Heart right ventricle (tissue), 16 donors: ENCODE data around the gene CAMLG. TPM values are rescaled to one million over a fixed set of nuclear protein-coding genes. Genes with fewer than 3 reads are reported as not detected.
"Not testable (repeated sequence)": the region's sequence is repeated elsewhere in the genome, so short reads cannot be mapped to it uniquely, and the experiment has no call there.

Experiments
- ATAC-seq, 8 donors: fragments of 200-7000 bp; cut with Tn5 transposase; one replicate each; pipeline ENCODE4 v1.9.1; 2020; ENCODE audit warnings: mild to moderate bottlenecking in 8 of 8, moderate library complexity in 8 of 8, moderate number of reproducible peaks in 1 of 8
- DNase-seq, 2 donors: peaks; one replicate each; pipeline ENCODE4 v3.0.0-alpha.2; 2020
- H3K27ac ChIP-seq, 10 donors: fragments of 200-600 bp; sonication (generic) in 2 of 10; one replicate each; pipeline versions ENCODE4 v1.5.0 to v1.8.0; 2020 to 2022; ENCODE audit warnings: mild to moderate bottlenecking in 3 of 10
- H3K27me3 ChIP-seq, 7 donors: fragments of 200-600 bp; one replicate each; pipeline ENCODE4 v1.8.0; 2021 to 2022; ENCODE audit warnings: mild to moderate bottlenecking in 2 of 7
- H3K36me3 ChIP-seq, 9 donors: fragments of 200-600 bp; sonication (generic) in 1 of 9; one replicate each; pipeline versions ENCODE4 v1.5.0 to v1.8.0; 2020 to 2022; ENCODE audit warnings: mild to moderate bottlenecking in 2 of 9
- H3K4me1 ChIP-seq, 9 donors: fragments of 200-600 bp; sonication (generic) in 1 of 9; one replicate each; pipeline versions ENCODE4 v1.5.0 to v1.8.0; 2020 to 2022; ENCODE audit warnings: mild to moderate bottlenecking in 4 of 9
- H3K4me3 ChIP-seq, 10 donors: fragments of 200-600 bp; sonication (generic) in 2 of 10; one replicate each; pipeline versions ENCODE4 v1.5.0 to v1.8.0; 2020 to 2022; ENCODE audit warnings: mild to moderate bottlenecking in 7 of 10, moderate library complexity in 2 of 10
- H3K9me3 ChIP-seq, 11 donors: fragments of 200-600 bp in 10 of 11; sonication (generic) in 2 of 11; one replicate each; pipeline versions ENCODE4 v1.5.0 to v1.8.0; 2013 to 2022; ENCODE audit warnings: mild to moderate bottlenecking in 2 of 11, control low read depth in 1 of 11, moderate library complexity in 1 of 11
- WGBS, 2 donors: extraction: QIAGEN DNeasy Blood & Tissue Kit; methylation state at CpG; one replicate each; pipeline ENCODE4 v1.1.7; 2013; ENCODE audit warnings: inconsistent platforms in 1 of 2; 5-methylcytosine and 5-hydroxymethylcytosine counted together
- intact Hi-C, 10 donors: fragments of 100-400 bp; cut with DNase I; formaldehyde crosslinking; loops; one replicate each; pipeline versions ENCODE4 v1.11.1 to v1.14.2; 2022
- polyA plus RNA-seq, 2 donors: library from polyadenylated mRNA; stranded (reverse); fragments of 200-250 nt; gene quantifications; one replicate each; pipeline ENCODE4 v1.2.3, GENCODE V29; 2013
- total RNA-seq, 10 donors: library from RNA; stranded (reverse); fragmentation: NEBNext Ultra II Directional in 3 of 10; extraction: Animal tissue kit (Norgen Biotek cat#: 25700) in 3 of 10; gene quantifications; one replicate each; pipeline versions ENCODE4 v1.2.1 to v1.2.4, GENCODE V29; 2021 to 2023
- TF ChIP-seq, protein P1 (sequence below), 9 donors: fragments of 200-600 bp; sonication (generic) in 2 of 9; IDR thresholded peaks; one replicate each; pipeline versions ENCODE4 v1.5.0 to v1.8.0; 2021 to 2022; ENCODE audit warnings: antibody characterized with exemption in 9 of 9, mild to moderate bottlenecking in 5 of 9, moderate library complexity in 1 of 9
- donor health status: Arrhythmogenic right ventricular cardiomyopathy.
- donor health status: ischemic (EF 13 %, LVEDD 7.1; RV severe dilation, severe dysfunction).
- donor health status: healthy with polysubstance abuse.
- donor health status: DM: no; HTN: yes; CAD: no.
- donor health status: DM: no; HTN: no; CAD: no.
- donor health status: ischemic (EF 25% LVEDD 6.9; RV normal size, moderate dysfunction).
- donor health status: ischemic (EF 25% LVEDD 5.7; RV mildly dilated, moderate dysfunction).
- donor health status: healthy.
- donor health status: DM: yes; HTN: yes; CAD: no.
- donor health status: Ischemic cardiomyopathy.
- donor health status: ischemic (EF 35%, LVEDD 5.7; RV mildly dilated, moderate dysfunction).
- donor health status: nonischemic (EF 11% LVEDD 7.7; RV severe dilation, severe dysfunction).
- donor health status: DM: yes; HTN: yes; CAD: no.
- donor health status: PGD.
- donor health status: ischemic (EF 29% LVEDD 5.4; RV normal size, mild dysfunction).
- donor health status: nonischemic (EF 23%, LVEDD 6.1; RV moderate dilation, normal function).

The CAMLG gene
- total and polyA plus RNA-seq, 12 donors, result 14.6 to 22.1 (median 19.1) TPM

DNA sequence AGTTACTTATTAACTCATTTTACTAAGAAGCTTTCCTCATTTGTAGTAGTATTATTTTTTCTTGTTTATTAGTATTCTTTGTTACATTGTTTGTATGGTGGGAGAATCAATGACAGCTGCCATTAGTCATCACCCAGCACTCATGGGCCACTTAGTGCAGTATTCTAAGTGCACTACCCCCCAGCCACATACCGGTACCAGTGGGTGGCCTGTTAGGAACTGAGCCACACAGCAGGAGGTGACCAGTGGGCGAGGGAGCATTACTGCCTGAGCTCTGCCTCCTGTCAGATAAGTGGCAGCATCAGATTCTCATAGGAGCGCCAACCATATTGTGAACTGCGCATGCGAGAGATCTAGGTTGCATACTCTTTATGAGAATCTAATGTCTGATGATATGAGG, 24.2 kb upstream of the CAMLG start:
- no peak overlapping the region for H3K4me3 ChIP-seq
- no peak overlapping the region for H3K27ac ChIP-seq
- 88 to 94% methylated on average over 5 of the region's 5 CpGs for WGBS, 2 donors
- TF ChIP-seq, protein P1, sequence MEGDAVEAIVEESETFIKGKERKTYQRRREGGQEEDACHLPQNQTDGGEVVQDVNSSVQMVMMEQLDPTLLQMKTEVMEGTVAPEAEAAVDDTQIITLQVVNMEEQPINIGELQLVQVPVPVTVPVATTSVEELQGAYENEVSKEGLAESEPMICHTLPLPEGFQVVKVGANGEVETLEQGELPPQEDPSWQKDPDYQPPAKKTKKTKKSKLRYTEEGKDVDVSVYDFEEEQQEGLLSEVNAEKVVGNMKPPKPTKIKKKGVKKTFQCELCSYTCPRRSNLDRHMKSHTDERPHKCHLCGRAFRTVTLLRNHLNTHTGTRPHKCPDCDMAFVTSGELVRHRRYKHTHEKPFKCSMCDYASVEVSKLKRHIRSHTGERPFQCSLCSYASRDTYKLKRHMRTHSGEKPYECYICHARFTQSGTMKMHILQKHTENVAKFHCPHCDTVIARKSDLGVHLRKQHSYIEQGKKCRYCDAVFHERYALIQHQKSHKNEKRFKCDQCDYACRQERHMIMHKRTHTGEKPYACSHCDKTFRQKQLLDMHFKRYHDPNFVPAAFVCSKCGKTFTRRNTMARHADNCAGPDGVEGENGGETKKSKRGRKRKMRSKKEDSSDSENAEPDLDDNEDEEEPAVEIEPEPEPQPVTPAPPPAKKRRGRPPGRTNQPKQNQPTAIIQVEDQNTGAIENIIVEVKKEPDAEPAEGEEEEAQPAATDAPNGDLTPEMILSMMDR (IDR thresholded peaks at IDR 0.05), result no peak
- no peak for ATAC-seq
- H3K9me3 ChIP-seq, result no peaks in the 10 kb centered on the region
- H3K27me3 ChIP-seq, result no peaks in the 10 kb centered on the region
- intact Hi-C loops, result loop anchor here in 2 of 10 donors (5.0 to 10.0 kb wide), 2 partner anchors 37 to 101 kb away; no protein-coding TSS in a partner anchor
- H3K4me1 ChIP-seq, result no peaks in the 10 kb centered on the region
- DNase-seq, result no peak
- peaks cover 0 to 100% (median 69%) of the 10 kb centered on the region in 9 donors for H3K36me3 ChIP-seq

DNA sequence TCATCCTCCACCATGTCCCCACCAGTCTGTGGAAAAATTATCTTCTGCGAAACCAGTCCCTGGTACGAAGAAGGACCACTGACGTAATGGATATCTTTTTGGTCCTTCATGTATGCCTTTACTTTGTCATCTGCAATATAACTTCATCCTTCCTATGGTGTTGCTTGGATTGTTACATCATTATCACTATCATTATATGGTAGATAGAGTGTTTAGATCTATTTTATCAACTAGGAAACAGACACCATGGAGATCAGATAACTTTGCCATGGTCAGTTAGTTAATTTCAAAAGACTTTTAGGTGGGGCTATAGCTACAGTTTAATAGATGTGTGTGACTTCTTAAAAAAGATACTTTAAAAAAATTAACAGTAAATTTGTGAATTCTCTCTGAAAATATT, 23.8 kb upstream of the CAMLG start:
- DNase-seq (no peak), ATAC-seq (no peak)
- Histone ChIP-seq H3K27ac (no peak overlapping the region), H3K9me3 (no peaks in the 10 kb centered on the region), H3K4me1 (no peaks in the 10 kb centered on the region), H3K4me3 (no peak overlapping the region), H3K27me3 (no peaks in the 10 kb centered on the region), H3K36me3 (peaks cover 0 to 100% (median 67%) of the 10 kb centered on the region in 9 donors)
- 95 to 96% methylated on average over 3 of the region's 3 CpGs for WGBS, 2 donors
- TF ChIP-seq, protein P1 (IDR thresholded peaks at IDR 0.05), result no peak
- intact Hi-C loops, result loop anchor here in 2 of 10 donors (5.0 to 10.0 kb wide), 2 partner anchors 37 to 100 kb away; no protein-coding TSS in a partner anchor

DNA sequence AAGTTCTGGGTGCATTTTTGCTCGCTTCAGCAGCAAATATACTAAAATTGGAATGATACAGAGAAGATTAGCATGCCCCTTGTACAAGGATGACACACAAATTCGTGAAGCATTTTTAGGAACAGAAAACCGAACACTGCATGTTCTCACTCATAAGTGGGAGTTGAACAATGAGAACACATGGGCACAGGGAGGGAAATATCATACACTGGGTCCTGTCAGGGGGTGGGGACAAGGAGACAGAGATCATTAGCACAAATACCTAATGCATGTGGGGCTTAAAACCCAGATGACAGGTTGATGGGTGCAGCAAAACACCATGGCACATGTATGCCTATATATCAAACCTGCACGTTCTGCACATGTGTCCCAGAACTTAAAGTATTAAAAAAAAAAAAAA, 22.9 kb upstream of the CAMLG start:
- not testable (repeated sequence) for H3K27ac ChIP-seq, H3K4me1 ChIP-seq, DNase-seq, ATAC-seq, H3K9me3 ChIP-seq, H3K4me3 ChIP-seq, H3K27me3 ChIP-seq
- H3K36me3 ChIP-seq, result peaks cover 0 to 100% (median 67%) of the 10 kb centered on the region in 9 donors
- intact Hi-C loops, result loop anchor here in 1 of 10 donors (10.0 kb wide), 1 partner anchor 99 kb away; no protein-coding TSS in a partner anchor
- WGBS, 2 donors, result 92 to 96% methylated on average over 4 of the region's 4 CpGs

DNA sequence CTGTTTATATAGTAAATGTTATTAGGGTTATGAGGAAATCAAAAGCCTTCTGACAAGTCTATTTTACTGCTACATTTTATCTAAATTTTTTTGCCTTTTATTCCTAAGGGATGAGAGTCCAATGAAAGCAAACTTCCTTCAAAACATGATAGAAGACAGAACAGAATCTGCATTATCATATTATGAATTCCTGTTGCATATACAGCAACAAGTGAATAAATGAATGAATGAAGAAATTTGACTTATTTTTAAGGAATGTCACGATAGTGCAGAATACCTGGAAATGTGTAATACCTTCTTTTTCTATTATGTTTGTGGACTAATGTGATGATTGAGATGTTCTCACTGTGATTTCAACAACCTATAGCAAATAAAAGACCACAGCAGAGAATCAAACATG, 13.5 kb upstream of the CAMLG start:
- H3K27ac ChIP-seq, result no peak overlapping the region
- no peaks in the 10 kb centered on the region for H3K9me3 ChIP-seq
- no peak for DNase-seq
- intact Hi-C loops, result loop anchor here in 1 of 10 donors (5.0 kb wide), 1 partner anchor 283 kb away; no protein-coding TSS in a partner anchor
- 86 to 95% methylated on average over 1 of the region's 1 CpG for WGBS, 2 donors
- H3K27me3 ChIP-seq, result no peaks in the 10 kb centered on the region
- no peak for ATAC-seq
- H3K4me1 ChIP-seq, result no peaks in the 10 kb centered on the region
- TF ChIP-seq, protein P1 (IDR thresholded peaks at IDR 0.05), result no peak
- H3K4me3 ChIP-seq, result no peak overlapping the region
- peaks cover 0 to 83% (median 49%) of the 10 kb centered on the region in 9 donors for H3K36me3 ChIP-seq

DNA sequence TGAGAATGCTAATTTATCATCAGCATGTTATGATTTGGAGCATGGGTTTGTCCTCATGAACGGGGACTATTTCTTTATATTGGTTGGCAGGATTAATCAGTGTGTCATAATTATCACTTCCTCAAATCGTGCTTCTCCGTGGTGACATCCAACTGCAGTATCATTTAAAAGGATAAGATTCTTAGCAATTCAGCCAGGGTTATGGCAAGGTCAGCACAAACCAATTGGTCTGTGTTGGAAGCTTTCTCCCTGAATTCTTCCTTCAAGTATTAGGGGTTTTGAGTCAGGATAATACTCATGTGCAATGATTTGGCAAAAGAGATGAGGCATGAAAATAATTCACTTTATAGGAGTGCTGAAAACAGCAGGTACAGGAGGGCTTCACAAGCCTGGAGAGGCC, 5.5 kb upstream of the CAMLG start:
- intact Hi-C loops, result loop anchor here in 1 of 10 donors (10.0 kb wide), 1 partner anchor 172 kb away; the partner anchor contains the start of gene PCBD2
- 52 to 62% methylated on average over 3 of the region's 3 CpGs for WGBS, 2 donors
- H3K36me3 ChIP-seq, result peaks cover 0 to 3% (median 0%) of the 10 kb centered on the region in 9 donors

More for the DNA sequence above, 5.5 kb upstream of the CAMLG start:
- TF ChIP-seq, protein P1 (IDR thresholded peaks at IDR 0.05), result no peak
- peaks cover 0 to 23% (median 0%) of the 10 kb centered on the region in 9 donors for H3K4me1 ChIP-seq
- no peaks in the 10 kb centered on the region for H3K27me3 ChIP-seq
- H3K4me3 ChIP-seq, result no peak overlapping the region
- H3K9me3 ChIP-seq, result no peaks in the 10 kb centered on the region
- H3K27ac ChIP-seq, result no peak overlapping the region
- DNase-seq (no peak), ATAC-seq (no peak)
